HG02973 (cell line): ENCODE measurements around the gene SEPTIN1.

Source experiments
- ATAC-seq: cut with Tn5 transposase; IDR thresholded peaks from one replicate; pipeline ENCODE4 v1.9.1; 2021; ENCODE audit warnings: moderate library complexity; ENCODE audit not compliant: unreplicated experiment

SEPTIN1 gene

GRCh38 chr16:30382111-30382881 is at the start of gene SEPTIN1:
TSS of gene SEPTIN1 (minus strand) at chr16:30382561. CDS start at chr16:30382542, 19 bp downstream.
- ATAC-seq = no peak

- ATAC-seq = peak; percentile 3
These were observed 48.1 kb upstream of the SEPTIN1 start for GRCh38 chr16:30430428-30430970.

DNA sequence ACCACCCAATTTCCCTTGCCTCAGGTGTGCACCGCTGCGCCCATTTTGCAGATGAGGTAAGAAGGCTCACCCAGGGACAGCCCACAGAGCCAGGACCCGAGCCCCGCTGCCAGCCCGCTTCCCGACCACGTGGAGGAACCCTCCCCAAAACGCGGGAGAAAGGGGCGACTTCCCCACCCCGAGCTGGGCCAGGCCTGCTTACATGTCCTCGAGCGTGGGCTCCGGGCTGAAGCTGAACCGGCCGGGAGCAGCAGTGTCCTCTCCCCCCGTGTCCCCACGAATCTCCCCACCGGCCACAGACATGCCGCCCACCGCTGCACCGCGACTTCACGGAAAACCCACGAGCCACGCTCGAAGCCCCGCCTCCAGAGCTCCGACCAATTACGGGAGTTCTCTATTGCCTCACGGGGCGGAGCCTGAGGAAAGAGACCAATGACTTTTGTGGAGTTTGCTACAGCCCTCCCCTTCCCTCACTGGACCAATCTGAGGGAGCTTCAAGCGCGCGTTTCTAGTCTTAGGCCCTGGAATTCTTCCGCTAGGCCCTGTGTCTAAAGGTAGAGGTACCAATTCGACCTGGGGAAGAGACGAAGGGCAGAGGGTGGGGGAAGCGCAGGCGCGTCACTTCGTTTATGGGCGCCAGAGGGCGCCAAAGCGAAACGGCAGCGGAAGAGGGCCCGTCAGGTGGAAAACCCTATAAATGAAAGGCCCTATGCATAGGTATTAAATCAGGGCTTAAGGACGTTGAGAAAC is 47.5 kb upstream of the SEPTIN1 start, which contains the start of gene DCTPP1:
Gene DCTPP1 (minus strand): TSS at position 353 of the 750 bp plus-strand sequence. CDS start 50 bp downstream, at position 303.
- peak; percentile 95 for ATAC-seq

GRCh38 chr16:30429418-30429677 is 47.0 kb upstream of the SEPTIN1 start:
- no peak for ATAC-seq

DNA sequence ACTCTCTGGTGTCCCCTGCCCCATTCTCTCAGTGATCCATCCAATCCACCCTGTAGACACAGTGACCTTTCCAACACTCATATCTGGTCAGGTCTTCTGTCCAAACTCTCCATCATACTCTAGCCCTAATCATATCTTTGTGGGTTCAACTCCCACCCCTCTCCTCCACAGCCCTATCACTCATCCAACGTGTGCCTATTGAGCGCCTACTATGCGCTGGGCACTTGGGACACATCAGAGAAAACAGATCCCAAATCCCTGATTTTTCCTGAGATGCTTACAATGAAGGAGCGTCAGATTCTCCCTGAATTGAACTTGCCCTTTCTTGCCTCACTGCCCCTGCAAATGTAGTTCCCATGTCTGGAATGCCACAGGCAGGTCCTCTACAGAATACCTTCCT is 45.7 kb upstream of the SEPTIN1 start:
- ATAC-seq = no peak

GRCh38 chr16:30421010-30421409 is 38.6 kb upstream of the SEPTIN1 start:
- ATAC-seq = no peak

- no peak for ATAC-seq
These were observed 36.2 kb upstream of the SEPTIN1 start for GRCh38 chr16:30418350-30419181.

DNA sequence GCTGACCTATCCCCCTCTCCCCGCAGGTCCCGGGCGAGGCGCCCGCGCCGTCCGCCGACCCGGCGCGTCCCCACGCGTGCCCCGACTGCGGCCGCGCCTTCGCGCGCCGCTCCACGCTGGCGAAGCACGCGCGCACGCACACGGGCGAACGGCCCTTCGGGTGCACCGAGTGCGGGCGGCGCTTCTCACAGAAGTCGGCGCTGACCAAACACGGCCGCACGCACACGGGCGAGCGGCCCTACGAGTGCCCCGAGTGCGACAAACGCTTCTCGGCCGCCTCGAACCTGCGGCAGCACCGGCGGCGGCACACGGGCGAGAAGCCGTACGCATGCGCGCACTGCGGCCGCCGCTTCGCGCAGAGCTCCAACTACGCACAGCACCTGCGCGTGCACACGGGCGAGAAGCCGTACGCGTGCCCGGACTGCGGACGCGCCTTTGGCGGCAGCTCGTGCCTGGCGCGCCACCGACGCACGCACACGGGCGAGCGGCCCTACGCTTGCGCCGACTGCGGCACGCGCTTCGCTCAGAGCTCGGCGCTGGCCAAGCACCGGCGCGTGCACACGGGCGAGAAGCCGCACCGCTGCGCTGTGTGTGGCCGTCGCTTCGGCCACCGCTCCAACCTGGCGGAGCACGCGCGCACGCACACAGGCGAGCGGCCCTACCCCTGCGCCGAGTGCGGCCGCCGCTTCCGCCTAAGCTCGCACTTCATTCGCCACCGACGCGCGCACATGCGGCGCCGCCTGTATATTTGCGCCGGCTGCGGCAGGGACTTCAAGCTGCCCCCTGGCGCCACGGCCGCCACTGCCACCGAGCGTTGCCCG is 35.4 kb upstream of the SEPTIN1 start:
- ATAC-seq = no peak

DNA sequence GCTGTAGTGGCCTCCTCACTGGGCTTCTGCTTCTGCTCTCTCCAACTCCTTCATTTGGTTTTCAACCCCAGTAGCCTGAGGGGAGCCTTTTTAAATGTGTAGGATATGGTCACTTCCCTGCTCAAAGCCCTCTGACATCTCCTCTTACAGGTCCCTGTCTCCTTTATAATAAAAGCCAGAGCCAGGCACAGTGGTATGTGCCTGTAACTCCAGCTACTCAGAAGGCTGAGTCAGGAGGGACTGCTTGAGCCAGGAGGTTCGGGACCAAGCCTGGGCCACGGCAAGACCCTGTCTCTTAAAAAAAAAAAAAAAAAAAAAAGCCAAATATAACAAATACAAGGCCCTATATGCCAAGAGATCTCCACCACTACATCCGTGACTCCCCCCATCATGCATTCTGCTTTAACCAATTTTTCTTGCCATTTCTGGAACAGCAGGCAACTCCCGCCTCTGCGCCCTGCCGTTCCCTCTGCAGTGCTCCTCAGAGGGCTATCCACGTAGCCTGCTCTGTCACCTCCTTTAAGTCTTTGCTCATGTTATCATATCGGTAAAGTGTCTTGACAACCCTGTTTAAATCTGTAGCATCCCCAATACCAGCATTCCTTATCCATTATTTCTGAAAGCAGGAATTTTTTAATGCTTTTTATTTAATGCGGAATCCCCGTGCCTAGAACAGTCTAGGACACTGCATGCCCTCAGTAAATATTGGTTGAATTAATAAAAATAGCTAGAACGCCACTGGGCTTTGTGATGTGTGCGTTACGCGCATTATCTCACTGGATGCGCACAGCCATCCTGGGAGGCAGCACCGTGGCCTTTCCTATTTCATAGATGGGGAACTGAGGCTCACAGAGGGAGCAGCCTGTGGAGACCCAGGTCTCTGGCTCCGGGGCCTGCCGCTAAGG is 34.5 kb upstream of the SEPTIN1 start:
- no peak for ATAC-seq

- ATAC-seq = no peak
These were observed 33.8 kb upstream of the SEPTIN1 start for GRCh38 chr16:30416047-30416603.

DNA sequence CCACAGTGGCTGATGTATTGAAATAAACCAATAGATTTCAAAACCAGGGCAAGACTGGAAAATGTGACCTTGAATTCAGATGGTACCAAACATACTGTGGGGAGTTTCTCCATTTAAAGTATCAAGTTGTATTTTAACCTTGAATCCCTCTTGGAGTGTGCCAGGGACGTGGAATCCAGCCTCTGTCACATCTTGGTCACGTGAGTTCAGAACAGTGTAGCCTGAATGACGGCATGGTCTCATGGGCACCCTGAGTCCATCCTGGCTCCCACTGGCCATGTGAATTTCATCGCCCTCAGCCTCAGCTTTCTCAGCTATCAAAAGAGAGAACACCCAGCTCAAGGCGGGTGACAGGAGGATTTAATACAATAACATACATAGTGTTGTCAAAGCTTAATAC is 31.8 kb upstream of the SEPTIN1 start:
- ATAC-seq = no peak

GRCh38 chr16:30413112-30413806 is 30.9 kb upstream of the SEPTIN1 start:
- ATAC-seq = no peak

DNA sequence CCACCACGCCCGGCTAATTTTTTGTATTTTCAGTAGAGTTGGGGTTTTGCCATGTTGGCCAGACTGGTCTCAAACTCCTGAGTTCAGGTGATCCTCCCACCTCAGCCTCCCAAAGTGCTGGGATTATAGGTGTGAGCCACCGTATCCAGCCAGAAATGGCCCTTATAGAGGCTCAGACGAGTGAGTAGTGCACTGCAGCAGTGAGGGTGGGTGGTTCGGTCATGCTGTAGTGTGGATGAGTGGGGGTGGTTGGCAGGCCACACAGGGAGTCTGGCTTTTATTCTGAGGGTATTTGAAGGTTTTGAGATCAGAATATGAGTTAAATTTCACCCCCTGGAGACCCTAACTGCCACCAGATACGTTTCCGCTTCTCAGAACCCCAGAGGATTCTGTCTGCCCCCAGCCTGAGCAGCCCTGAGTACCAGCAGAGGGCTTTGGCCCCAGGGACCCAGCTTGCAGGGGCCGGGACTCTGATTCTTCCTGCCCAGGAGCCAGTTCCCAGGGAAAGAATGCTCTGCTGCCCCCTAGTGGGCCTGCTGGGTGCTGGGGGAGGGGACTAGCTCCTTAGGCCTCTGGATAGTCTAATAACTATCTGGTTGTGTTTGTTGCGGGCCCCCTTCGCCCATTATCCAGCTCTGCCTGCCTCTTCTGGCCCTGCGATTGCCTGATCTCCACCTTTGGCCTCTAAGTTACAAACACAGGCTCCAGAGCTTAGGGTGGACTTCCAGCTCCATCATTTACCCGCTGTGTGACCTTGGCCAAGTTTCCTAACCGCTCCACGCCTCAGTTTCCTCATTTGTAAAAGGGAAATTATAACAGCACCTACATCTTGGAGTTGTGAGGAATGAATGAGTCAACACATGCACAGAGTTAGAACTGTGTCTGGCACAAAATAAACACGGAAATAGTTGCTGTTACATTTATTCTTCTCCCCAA is 27.0 kb upstream of the SEPTIN1 start:
- ATAC-seq = no peak

DNA sequence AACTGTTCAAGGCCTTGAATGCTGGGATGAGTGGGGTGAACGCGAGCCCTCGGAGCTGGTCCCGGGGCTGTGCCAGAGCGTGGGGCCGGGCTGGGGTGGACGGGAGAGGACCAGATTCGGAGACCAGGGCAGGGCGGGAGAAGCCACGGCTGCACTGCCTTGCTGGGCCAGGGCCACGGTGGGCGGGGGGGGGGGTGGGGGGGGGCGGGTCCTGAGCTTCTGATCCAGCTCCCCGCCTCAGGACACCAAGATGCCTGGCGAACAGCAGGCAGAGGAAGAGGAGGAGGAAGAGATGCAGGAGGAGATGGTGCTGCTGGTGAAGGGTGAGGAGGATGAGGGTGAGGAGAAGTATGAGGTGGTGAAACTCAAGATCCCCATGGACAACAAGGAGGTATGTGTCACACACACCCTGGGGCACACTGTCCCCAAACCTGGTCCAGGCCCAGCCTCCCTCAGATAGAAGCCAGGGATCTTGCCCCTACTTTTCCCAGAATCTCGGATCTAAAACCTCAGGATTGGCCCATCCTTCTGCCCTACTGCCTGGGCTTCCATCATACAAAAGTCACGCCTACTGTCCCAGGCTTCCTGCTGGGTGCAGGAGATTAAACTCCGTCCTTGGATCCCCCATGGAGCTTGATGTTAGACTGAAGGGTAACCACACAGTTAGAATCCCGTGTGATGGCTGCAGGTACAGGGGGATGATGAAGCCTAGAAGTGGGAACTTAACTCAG is 25.6 kb upstream of the SEPTIN1 start:
- peak; percentile 18 for ATAC-seq

GRCh38 chr16:30407102-30407803 is 24.9 kb upstream of the SEPTIN1 start, which contains the start of gene ZNF771:
TSS of gene ZNF771 (plus strand) at chr16:30407606. CDS start at chr16:30408054, 448 bp downstream.
- peak; percentile 58 for ATAC-seq

- peak; percentile 4 for ATAC-seq
These were observed 24.4 kb upstream of the SEPTIN1 start for GRCh38 chr16:30406795-30407101.
